Erythroblast (primary cell): ENCODE results near the gene CDYL.

Experiments used
- GATA1 ChIP-seq: IDR thresholded peaks from 2 replicates; pipeline ENCODE4 v1.6.1; 2011; ENCODE audit warnings: low read depth, mild to moderate bottlenecking, control low read depth, low read length, moderate library complexity
- POLR2A ChIP-seq: IDR thresholded peaks from 2 replicates; pipeline ENCODE4 v1.6.1; 2011; ENCODE audit warnings: mild to moderate bottlenecking, low read length

GRCh38 chr6:4971851-4972250 lies 195.6 kb downstream of the CDYL start:
- TF ChIP-seq POLR2A = no peak
- no peak for TF ChIP-seq GATA1
